Measurements from ENCODE around the gene PRKAG2.

DNA sequence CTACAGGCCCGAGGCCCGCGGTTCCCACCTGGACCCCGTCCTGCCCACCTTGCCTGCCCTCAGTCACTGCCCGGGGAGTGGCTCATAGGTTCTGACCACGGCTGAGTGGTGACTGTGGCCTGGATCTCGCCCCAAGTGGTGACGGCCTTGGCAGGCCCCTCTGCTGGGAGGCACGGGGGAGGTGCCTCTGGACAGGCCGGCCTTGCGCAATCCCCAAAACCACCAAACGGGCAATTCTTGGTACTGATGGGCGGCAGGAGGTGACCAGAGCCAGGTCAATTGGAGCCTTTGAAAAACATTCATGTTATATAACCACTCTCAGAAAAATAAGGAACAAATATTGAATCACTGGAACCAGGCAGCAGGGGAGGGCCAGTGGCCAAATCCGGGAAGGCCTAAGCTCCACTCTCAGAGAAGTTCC lies 83.4 kb downstream of the PRKAG2 start:
- TF ChIP-seq RAD21 (IDR thresholded peaks at IDR 0.05), result peak; percentile 54 to 67
- TF ChIP-seq FOXA1 (IDR thresholded peaks at IDR 0.05), result peak; percentile 71
- TF ChIP-seq, protein P1, sequence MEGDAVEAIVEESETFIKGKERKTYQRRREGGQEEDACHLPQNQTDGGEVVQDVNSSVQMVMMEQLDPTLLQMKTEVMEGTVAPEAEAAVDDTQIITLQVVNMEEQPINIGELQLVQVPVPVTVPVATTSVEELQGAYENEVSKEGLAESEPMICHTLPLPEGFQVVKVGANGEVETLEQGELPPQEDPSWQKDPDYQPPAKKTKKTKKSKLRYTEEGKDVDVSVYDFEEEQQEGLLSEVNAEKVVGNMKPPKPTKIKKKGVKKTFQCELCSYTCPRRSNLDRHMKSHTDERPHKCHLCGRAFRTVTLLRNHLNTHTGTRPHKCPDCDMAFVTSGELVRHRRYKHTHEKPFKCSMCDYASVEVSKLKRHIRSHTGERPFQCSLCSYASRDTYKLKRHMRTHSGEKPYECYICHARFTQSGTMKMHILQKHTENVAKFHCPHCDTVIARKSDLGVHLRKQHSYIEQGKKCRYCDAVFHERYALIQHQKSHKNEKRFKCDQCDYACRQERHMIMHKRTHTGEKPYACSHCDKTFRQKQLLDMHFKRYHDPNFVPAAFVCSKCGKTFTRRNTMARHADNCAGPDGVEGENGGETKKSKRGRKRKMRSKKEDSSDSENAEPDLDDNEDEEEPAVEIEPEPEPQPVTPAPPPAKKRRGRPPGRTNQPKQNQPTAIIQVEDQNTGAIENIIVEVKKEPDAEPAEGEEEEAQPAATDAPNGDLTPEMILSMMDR (IDR thresholded peaks at IDR 0.05; ENCODE audit: low read depth, low read length, missing input control), result no peak
